Measurements from ENCODE around the gene CD200R1.

GRCh38 chr3:112888381-112889085 is 86.4 kb downstream of the CD200R1 start:
- TF ChIP-seq CTCF (IDR thresholded peaks at IDR 0.05) (no peak), POLR2A (IDR thresholded peaks at IDR 0.05; ENCODE audit: low read depth) (no peak), EP300 (IDR thresholded peaks at IDR 0.05) (no peak)

All from esophagus muscularis mucosa (tissue), 4 donors.